CD4-positive, alpha-beta T cell (primary cell): ENCODE data around the gene ELFN1. TPM values are rescaled to one million over a fixed set of nuclear protein-coding genes. Genes with fewer than 3 reads are reported as not detected.

Experiments used
- ATAC-seq: fragments of 200-7000 bp; cut with Tn5 transposase; one replicate; pipeline ENCODE4 v1.10.0; 2022; ENCODE audit warnings: mild to moderate bottlenecking; ENCODE audit not compliant: poor library complexity
- CTCF ChIA-PET: fragments of 350-600 bp; sonication (Branson Sonifier 250); formaldehyde crosslinking; loops from one replicate; lab custom pipeline; 2021; ENCODE audit warnings: antibody characterized with exemption, inconsistent platforms; lab: Charles Lee
- POLR2A ChIA-PET: fragments of 350-600 bp; sonication (Branson Sonifier 250); formaldehyde crosslinking; loops from one replicate; lab custom pipeline; 2021; ENCODE audit warnings: antibody characterized with exemption, inconsistent platforms; lab: Charles Lee
- DNase-seq, 14 experiments: peaks; one replicate each; pipeline ENCODE4 v3.0.0-alpha.2; 2013 to 2020; ENCODE audit warnings: mixed read lengths in 2 of 14
- H3K27ac ChIP-seq, 2 donors: one replicate each; pipeline versions ENCODE4 v1.5.1 to v1.7.0; 2013; ENCODE audit warnings: low read length in 2 of 2, low read depth in 1 of 2, mild to moderate bottlenecking in 1 of 2
- H3K27me3 ChIP-seq, 2 experiments: 1 replicate in 1 of 2; 2 replicates in 1 of 2; pipeline versions ENCODE4 v1.6.1 to v1.7.0; 2013; ENCODE audit warnings: low read length in 2 of 2, control low read depth in 1 of 2, mild to moderate bottlenecking in 1 of 2, moderate library complexity in 1 of 2; ENCODE audit not compliant: insufficient read depth in 2 of 2, control insufficient read depth in 1 of 2
- H3K36me3 ChIP-seq: one replicate; pipeline ENCODE4 v1.6.1; 2013; ENCODE audit warnings: low read length, control low read depth; ENCODE audit not compliant: insufficient read depth
- H3K4me1 ChIP-seq: one replicate; pipeline ENCODE4 v1.6.1; 2013; ENCODE audit warnings: low read length, control low read depth; ENCODE audit not compliant: insufficient read depth
- H3K4me3 ChIP-seq: one replicate; pipeline ENCODE4 v1.5.1; 2013; ENCODE audit warnings: mild to moderate bottlenecking, low read length, moderate library complexity
- H3K9me3 ChIP-seq, 2 experiments: 1 replicate in 1 of 2; 2 replicates in 1 of 2; pipeline versions ENCODE4 v1.6.1 to v1.7.0; 2013; ENCODE audit warnings: low read length in 2 of 2, mild to moderate bottlenecking in 2 of 2, control low read depth in 1 of 2, moderate library complexity in 1 of 2; ENCODE audit not compliant: control insufficient read depth in 1 of 2, insufficient read depth in 1 of 2
- H3K27ac Mint-ChIP-seq: one replicate; pipeline ENCODE4 v1.8.0; 2020; ENCODE audit warnings: mixed read lengths
- H3K27me3 Mint-ChIP-seq: one replicate; pipeline ENCODE4 v1.8.0; 2021; ENCODE audit warnings: mixed read lengths
- H3K36me3 Mint-ChIP-seq: one replicate; pipeline ENCODE4 v1.8.0; 2021; ENCODE audit warnings: low read depth, mixed read lengths
- H3K4me1 Mint-ChIP-seq: one replicate; pipeline ENCODE4 v1.8.0; 2021; ENCODE audit warnings: low read depth, mixed read lengths
- H3K4me3 Mint-ChIP-seq: one replicate; pipeline ENCODE4 v1.8.0; 2020; ENCODE audit warnings: mild to moderate bottlenecking, mixed read lengths
- H3K9me3 Mint-ChIP-seq: one replicate; pipeline ENCODE4 v1.8.0; 2020; ENCODE audit warnings: mixed read lengths
- intact Hi-C, 2 experiments: fragments of 100-400 bp; cut with DNase I in 1 of 2; cut with micrococcal nuclease in 1 of 2; formaldehyde crosslinking; loops; one replicate each; pipeline versions ENCODE4 v1.15.1 to v1.9.0; 2023 to 2025; cut with DNase I, micrococcal nuclease
- total RNA-seq, 174 experiments: library from RNA in 2 of 174; stranded (reverse) in 2 of 174; gene quantifications; one replicate each; pipeline ENCODE4 v1.2.3 and lab custom pipeline; 2021 to 2026
- TF ChIP-seq, protein P1 (sequence below): fragments of 200-600 bp; IDR thresholded peaks from one replicate; pipeline ENCODE4 v1.8.0; 2022; ENCODE audit warnings: antibody characterized with exemption, mild to moderate bottlenecking

The ELFN1 gene
- total RNA-seq, 2 experiments from 2014 or later = not detected

DNA sequence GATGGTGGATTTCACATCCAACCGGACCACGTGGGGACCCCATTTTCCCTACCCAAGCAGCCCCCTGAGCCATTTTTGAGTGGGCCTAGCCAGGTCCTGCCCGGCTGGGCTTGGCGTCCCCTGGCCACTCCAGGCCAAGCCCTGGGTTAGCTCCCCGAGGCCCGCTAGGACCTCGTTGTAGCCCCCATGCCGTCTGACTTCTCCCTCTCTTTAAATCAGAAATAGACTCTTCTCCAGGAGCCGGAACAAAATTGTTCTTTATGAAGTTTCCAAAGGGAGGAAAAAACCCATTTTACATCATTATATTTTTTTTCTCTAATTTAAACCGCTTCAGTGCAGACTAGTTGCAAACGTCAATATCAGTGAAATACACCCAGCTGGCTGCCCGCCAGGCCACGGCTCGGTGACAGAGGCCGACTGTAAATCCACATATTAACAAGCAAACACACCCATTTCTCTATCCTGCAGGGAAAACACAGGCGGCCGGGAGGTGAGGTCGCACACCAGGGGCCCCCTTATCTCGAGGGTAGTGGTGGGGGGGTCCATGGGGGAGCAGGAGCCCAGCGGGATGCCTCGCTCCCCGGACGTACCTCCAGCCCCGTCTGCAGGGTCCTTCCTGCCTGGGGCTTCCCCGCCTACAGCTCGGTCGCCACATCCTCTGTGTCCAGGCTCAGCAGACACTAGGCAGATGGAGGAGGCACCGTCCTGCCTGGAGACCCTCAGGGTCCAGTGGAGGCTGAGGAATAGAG lies 72.7 kb downstream of the ELFN1 start:
- no peaks in the 10 kb centered on the region for H3K9me3 Mint-ChIP-seq
- no peaks in the 10 kb centered on the region for H3K36me3 ChIP-seq
- peak in 9 of 14 experiments; percentile 13 to 56 (median 32) for DNase-seq
- H3K36me3 Mint-ChIP-seq = no peaks in the 10 kb centered on the region
- peaks cover 27% of the 10 kb centered on the region for H3K4me1 Mint-ChIP-seq
- H3K4me1 ChIP-seq = peaks cover 44% of the 10 kb centered on the region
- no peak overlapping the region for H3K27ac ChIP-seq
- POLR2A ChIA-PET = no interaction called here
- H3K4me3 ChIP-seq = peak overlapping the region; percentile 10
- no peak overlapping the region for H3K27ac Mint-ChIP-seq
- TF ChIP-seq, protein P1, sequence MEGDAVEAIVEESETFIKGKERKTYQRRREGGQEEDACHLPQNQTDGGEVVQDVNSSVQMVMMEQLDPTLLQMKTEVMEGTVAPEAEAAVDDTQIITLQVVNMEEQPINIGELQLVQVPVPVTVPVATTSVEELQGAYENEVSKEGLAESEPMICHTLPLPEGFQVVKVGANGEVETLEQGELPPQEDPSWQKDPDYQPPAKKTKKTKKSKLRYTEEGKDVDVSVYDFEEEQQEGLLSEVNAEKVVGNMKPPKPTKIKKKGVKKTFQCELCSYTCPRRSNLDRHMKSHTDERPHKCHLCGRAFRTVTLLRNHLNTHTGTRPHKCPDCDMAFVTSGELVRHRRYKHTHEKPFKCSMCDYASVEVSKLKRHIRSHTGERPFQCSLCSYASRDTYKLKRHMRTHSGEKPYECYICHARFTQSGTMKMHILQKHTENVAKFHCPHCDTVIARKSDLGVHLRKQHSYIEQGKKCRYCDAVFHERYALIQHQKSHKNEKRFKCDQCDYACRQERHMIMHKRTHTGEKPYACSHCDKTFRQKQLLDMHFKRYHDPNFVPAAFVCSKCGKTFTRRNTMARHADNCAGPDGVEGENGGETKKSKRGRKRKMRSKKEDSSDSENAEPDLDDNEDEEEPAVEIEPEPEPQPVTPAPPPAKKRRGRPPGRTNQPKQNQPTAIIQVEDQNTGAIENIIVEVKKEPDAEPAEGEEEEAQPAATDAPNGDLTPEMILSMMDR = no peak
- peaks cover 0 to 8% of the 10 kb centered on the region in 2 experiments for H3K9me3 ChIP-seq
- peak; percentile 58 for ATAC-seq
- intact Hi-C loops = no loop called here
- no peaks in the 10 kb centered on the region for H3K27me3 ChIP-seq
- H3K27me3 Mint-ChIP-seq = peaks cover 8% of the 10 kb centered on the region
- CTCF ChIA-PET = no interaction called here
- H3K4me3 Mint-ChIP-seq = peak overlapping the region; percentile 42

DNA sequence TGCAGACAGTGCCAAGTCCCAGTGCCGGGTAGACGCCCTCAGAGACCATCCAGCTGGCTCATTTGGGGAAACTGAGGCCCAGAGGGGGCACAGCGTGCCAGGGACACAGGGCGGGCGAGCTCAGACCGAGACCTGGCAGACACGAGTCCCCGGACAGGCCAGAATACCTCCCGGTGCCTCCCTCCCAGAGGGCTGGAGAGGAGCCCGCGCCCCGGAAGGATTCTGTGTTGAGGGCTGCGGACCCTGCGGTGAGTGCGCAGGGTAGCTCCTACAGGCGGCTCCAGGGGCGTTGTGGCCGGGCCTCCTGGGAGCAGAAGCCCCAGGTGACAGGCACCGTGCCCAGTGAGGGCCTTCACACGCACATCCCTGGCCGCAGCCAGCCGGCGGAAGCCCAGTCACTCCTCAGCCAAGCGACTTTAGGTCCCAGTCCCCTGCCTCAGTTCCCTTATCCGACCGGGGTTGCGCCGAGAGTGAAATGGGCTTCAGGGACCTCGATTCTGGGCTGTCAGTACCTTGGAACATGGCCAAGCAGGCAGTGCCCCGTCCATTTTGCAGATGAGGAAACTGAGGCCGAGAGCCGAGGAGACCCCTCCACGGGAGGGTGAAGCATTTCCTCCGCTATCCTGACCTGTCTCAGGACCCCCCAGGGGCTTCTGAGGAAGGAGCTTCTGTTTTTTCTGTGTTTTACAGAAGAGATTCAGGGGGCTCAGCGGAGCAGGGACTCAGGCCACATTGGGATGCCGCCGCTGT lies 73.6 kb downstream of the ELFN1 start:
- intact Hi-C loops = no loop called here
- H3K36me3 ChIP-seq = no peaks in the 10 kb centered on the region
- no peak for DNase-seq
- no peak overlapping the region for H3K27ac ChIP-seq
- Mint-ChIP-seq H3K27ac (no peak overlapping the region), H3K9me3 (no peaks in the 10 kb centered on the region), H3K4me1 (peaks cover 21% of the 10 kb centered on the region), H3K4me3 (no peak overlapping the region), H3K36me3 (no peaks in the 10 kb centered on the region), H3K27me3 (peaks cover 3% of the 10 kb centered on the region)
- peaks cover 0 to 8% of the 10 kb centered on the region in 2 experiments for H3K9me3 ChIP-seq
- H3K4me3 ChIP-seq = no peak overlapping the region
- CTCF ChIA-PET = no interaction called here
- TF ChIP-seq, protein P1 = no peak
- peaks cover 35% of the 10 kb centered on the region for H3K4me1 ChIP-seq
- POLR2A ChIA-PET = no interaction called here
- no peak for ATAC-seq
- no peaks in the 10 kb centered on the region for H3K27me3 ChIP-seq

DNA sequence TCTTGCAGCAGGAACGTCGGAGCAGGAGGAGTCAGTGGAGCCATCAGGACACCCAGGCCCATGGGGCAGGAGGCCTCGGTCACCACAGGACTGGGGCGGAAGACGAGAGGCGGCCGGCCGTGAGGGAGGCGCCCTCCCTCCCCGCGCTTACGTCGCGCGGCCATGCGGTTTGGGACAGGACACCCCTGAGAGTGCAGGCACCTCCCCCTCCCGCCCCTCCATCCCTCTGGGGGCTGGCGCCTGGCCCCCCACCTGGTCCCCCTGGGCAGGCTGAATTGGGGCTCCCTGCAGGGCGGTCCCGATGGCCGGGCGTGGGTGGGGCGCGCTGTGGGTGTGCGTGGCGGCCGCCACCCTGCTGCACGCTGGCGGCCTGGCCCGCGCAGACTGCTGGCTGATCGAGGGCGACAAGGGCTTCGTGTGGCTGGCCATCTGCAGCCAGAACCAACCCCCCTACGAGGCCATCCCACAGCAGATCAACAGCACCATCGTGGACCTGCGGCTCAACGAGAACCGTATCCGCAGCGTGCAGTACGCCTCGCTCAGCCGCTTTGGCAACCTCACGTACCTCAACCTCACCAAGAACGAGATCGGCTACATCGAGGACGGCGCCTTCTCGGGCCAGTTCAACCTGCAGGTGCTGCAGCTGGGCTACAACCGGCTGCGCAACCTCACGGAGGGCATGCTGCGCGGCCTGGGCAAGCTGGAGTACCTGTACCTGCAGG lies 74.4 kb downstream of the ELFN1 start:
- CTCF ChIA-PET = interaction anchor here (0.6 kb wide), 1 partner anchor 283 kb away, joined by 5 read pairs; no protein-coding TSS in a partner anchor
- no peak for DNase-seq
- H3K27ac ChIP-seq = no peak overlapping the region
- Mint-ChIP-seq H3K4me1 (peaks cover 14% of the 10 kb centered on the region), H3K4me3 (no peak overlapping the region), H3K27ac (no peak overlapping the region), H3K27me3 (no peaks in the 10 kb centered on the region), H3K36me3 (no peaks in the 10 kb centered on the region), H3K9me3 (no peaks in the 10 kb centered on the region)
- peaks cover 32% of the 10 kb centered on the region for H3K4me1 ChIP-seq
- no peaks in the 10 kb centered on the region for H3K36me3 ChIP-seq
- no peak for ATAC-seq
- POLR2A ChIA-PET = no interaction called here
- no peak overlapping the region for H3K4me3 ChIP-seq
- no peaks in the 10 kb centered on the region for H3K27me3 ChIP-seq
- peaks cover 0 to 8% of the 10 kb centered on the region in 2 experiments for H3K9me3 ChIP-seq
- TF ChIP-seq, protein P1 = no peak
- intact Hi-C loops = no loop called here
